Measurements from ENCODE around the gene ZBTB24. TPM values are rescaled to one million over a fixed set of nuclear protein-coding genes. Genes with fewer than 3 reads are reported as not detected.

ZBTB24 gene
- 5.4 and 5.7 TPM in 2 replicates for total RNA-seq (2014; rRNA removed; shearing (Covaris generic))

DNA sequence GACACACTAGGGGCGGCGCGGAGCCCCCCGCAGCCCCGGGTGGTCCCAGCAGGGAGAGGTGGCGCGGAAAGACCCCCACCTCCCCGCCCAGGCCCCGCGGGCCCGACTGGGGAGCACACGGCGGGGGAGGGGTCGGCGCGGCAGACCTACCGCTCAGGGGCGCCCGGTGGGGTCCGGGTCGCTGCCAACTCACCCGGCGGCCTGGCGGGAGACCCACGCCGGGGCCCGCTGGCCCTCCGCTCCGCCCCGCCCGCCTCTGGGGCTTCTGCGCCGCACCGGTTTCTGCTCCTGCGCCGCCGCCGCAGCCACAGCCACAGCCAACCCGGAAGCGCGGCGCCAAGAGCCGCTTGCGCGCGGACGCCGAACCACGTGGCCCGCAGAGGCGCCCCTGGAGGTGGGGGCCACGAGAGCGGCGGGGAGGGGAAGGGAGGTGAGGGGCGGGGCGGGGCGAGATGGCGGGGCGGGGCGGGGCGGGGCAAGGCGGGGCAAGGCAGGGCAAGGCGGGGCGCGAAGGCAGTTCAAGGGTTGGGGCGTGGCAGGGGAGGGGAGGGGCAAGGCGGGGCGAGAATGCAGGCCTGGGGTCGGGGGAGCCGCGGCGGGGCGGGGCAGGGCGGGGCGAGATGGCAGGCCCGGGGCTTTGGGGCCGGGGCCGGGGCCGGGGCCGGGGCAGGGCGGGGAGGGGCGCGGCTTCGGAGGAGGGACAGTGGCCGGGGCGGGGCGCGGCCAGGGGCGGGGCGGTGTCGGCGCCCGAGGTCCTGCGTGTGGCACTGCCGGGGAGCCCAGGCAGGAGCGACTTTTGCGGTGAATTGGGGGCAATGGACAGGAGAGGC, at the start of gene ZBTB24:
TSS of gene ZBTB24 (minus strand) at position 315 of the 830 bp plus-strand sequence. CDS start 1,193 bp downstream, outside the sequence.

DNA sequence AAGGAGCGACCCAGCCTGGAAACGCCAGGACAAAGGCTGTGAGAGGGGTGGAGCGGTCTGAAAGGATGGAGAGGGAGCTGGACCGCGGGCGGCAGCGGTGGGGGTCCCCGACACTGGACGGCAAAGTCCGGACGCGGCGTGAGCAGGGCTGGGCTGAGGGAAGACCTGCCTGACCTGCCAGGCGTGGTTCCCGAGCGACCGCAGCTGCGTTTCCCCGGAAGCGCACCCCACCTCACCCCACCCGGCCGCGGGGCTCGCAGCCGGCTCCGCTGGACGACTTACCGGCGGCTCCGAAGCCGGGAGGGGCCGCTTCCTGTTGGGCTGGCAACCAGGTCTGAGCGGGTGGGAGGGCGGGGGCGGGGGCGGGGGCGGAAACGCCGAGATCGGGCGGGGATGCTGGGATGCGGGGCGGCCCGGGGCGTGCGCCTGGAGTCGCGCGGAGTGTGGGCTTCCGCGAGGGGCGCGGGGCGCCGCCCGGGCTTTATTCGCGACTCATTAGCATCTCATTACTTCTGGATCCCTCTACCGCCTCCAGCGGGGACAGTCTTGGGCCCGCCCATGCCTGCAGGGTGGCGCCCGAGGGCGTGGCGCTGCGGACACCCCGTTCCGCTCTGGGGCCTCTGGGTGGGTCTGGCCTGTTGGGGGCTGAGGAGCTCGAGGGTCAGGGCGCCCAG, 27.4 kb downstream of the ZBTB24 start, which contains the start of gene MICAL1:
TSS of gene MICAL1 (minus strand) at position 336 of the 674 bp plus-strand sequence. CDS start 1,576 bp downstream, outside the sequence.

DNA sequence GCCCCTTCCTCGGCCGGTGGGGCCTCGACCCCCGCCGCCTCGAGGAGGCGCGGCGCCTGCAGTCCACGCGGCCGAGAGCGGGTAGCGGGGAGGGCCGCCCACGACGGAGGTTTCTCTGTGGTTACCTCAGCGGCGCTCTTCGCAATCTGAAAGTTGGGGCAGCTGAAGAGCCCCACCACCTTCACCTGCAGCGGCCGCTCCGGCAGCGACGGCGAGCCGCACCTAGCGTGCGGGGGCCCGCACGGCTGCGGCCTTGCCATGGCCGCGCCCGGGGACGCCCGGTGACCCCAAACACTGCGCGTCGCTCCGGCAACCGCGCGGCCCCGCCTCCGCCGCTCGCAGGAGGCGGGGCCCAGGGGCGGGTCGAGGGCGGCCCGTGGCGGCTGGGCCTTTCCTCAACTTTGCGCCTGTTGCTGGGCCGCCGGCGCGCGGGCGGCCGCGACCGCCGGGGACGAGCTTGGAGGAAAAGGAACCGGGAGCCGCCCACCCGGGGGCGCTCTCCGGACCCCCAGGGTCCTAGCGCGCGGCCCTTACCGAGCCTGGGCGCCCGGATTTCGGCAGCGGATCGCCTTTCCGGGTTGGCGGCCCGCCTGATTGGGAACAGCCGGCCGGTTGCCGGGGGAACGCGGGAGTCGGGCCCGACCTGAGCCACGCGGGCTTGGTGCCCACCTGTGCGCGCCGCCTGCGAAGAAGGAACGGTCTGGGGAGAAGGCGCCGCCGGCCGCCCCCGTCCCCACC, 42.5 kb downstream of the ZBTB24 start, which contains the start of the genes PPIL6 and SMPD2:
TSS of gene PPIL6 (minus strand) at position 298 of the 738 bp plus-strand sequence. CDS start at position 260, 38 bp downstream.
TSS of gene SMPD2 (plus strand) at position 394 of the 738 bp plus-strand sequence. CDS start 398 bp downstream, outside the sequence.

Other genes with a start within 250 kb of the ZBTB24 start
- gene CD164, start 100.8 kb downstream of the ZBTB24 start, total RNA-seq (2014; rRNA removed; shearing (Covaris generic)), result 52.1 and 53.8 TPM in 2 replicates
- gene PPIL6, start 42.6 kb downstream of the ZBTB24 start, total RNA-seq (2014; rRNA removed; shearing (Covaris generic)), result 0.91 and 1.2 TPM in 2 replicates
- gene SMPD2, start 42.5 kb downstream of the ZBTB24 start, total RNA-seq (2014; rRNA removed; shearing (Covaris generic)), result 10.0 and 11.0 TPM in 2 replicates
- gene MICAL1, start 27.4 kb downstream of the ZBTB24 start, total RNA-seq (2014; rRNA removed; shearing (Covaris generic)), result 22.5 and 22.9 TPM in 2 replicates
- 0.72 and 1.5 TPM in 2 replicates for gene AK9, start 208.0 kb upstream of the ZBTB24 start, total RNA-seq (2014; rRNA removed; shearing (Covaris generic))
- 4.1 and 5.9 TPM in 2 replicates for gene FIG4, start 208.1 kb upstream of the ZBTB24 start, total RNA-seq (2014; rRNA removed; shearing (Covaris generic))

All from A375 (cell line).